OCI-M1 (cell line): ENCODE results near the gene PTGFRN.

ENCODE experiments used
- DNase-seq: peaks from one replicate; lab custom pipeline; 2025; lab: John Stamatoyannopoulos, UW

PTGFRN gene

GRCh38 chr1:117034791-117035290 lies 125.1 kb downstream of the PTGFRN start:
- DNase-seq: no peak

GRCh38 chr1:117036018-117036461 lies 126.3 kb downstream of the PTGFRN start:
- no peak for DNase-seq

GRCh38 chr1:117037802-117038201 lies 128.1 kb downstream of the PTGFRN start:
- no peak for DNase-seq

- DNase-seq: no peak
These were observed 128.5 kb downstream of the PTGFRN start for GRCh38 chr1:117038236-117038635.
